HG03558 (cell line): ENCODE data around the gene HABP2.

Experiments
- ATAC-seq: cut with Tn5 transposase; IDR thresholded peaks from one replicate; pipeline ENCODE4 v1.9.1; 2021; ENCODE audit warnings: moderate number of reproducible peaks; ENCODE audit not compliant: unreplicated experiment; ENCODE audit errors: extremely low read depth

The HABP2 gene

GRCh38 chr10:113621799-113622198, 68.9 kb downstream of the HABP2 start:
- no peak for ATAC-seq

GRCh38 chr10:113622831-113623230, 70.0 kb downstream of the HABP2 start:
- no peak for ATAC-seq

GRCh38 chr10:113625461-113626186, 72.8 kb downstream of the HABP2 start:
- no peak for ATAC-seq

GRCh38 chr10:113626809-113627355, 74.0 kb downstream of the HABP2 start:
- no peak for ATAC-seq

GRCh38 chr10:113627836-113628235, 75.0 kb downstream of the HABP2 start:
- no peak for ATAC-seq

GRCh38 chr10:113628607-113629153, 75.8 kb downstream of the HABP2 start:
- no peak for ATAC-seq

- ATAC-seq, result no peak
Observed at GRCh38 chr10:113630929-113631533, 78.2 kb downstream of the HABP2 start.

GRCh38 chr10:113631684-113632367, 79.0 kb downstream of the HABP2 start:
- no peak for ATAC-seq
